ENCODE results near the gene HPSE2. TPM values are rescaled to one million over a fixed set of nuclear protein-coding genes. Genes with fewer than 3 reads are reported as not detected.

Gene HPSE2
- total and polyA plus RNA-seq, 8 donors: 0.58 to 15.8 (median 2.0) TPM

DNA sequence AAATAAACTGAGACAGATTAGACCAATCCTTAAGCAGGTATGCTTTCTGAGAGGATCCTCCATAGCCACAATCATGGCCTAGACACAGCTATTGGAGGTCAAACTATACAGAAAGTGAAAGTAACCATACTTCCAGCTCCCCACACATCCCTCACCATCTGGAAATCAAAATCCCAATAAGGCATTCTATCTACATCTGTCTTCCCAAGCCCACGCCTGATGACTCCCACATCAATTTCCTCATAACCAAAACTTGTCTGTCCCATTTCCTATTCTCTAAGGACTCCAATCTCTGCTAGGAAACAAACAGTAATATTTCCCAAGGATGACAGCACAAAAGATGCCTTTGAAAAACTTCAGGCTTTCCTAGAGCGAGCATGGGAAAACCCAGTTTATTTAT is 541.6 kb downstream of the HPSE2 start:
- Histone ChIP-seq H3K4me3 (no peak overlapping the region), H3K4me1 (no peaks in the 10 kb centered on the region), H3K36me3 (no peaks in the 10 kb centered on the region), H3K9me3 (no peaks in the 10 kb centered on the region), H3K27ac (peak overlapping the region in 1 of 5 donors; percentile 35), H3K27me3 (no peaks in the 10 kb centered on the region)
- intact Hi-C loops (cut with DNase I; ENCODE audit: low total_unique reads): no loop called here
- WGBS, 5 donors: 49 to 75% (median 71%) methylated on average over 2 of the region's 2 CpGs
- TF ChIP-seq POLR2AphosphoS5 (IDR thresholded peaks at IDR 0.05) (no peak), POLR2A (IDR thresholded peaks at IDR 0.05) (no peak), EP300 (IDR thresholded peaks at IDR 0.05) (no peak)
- TF ChIP-seq, protein P1, sequence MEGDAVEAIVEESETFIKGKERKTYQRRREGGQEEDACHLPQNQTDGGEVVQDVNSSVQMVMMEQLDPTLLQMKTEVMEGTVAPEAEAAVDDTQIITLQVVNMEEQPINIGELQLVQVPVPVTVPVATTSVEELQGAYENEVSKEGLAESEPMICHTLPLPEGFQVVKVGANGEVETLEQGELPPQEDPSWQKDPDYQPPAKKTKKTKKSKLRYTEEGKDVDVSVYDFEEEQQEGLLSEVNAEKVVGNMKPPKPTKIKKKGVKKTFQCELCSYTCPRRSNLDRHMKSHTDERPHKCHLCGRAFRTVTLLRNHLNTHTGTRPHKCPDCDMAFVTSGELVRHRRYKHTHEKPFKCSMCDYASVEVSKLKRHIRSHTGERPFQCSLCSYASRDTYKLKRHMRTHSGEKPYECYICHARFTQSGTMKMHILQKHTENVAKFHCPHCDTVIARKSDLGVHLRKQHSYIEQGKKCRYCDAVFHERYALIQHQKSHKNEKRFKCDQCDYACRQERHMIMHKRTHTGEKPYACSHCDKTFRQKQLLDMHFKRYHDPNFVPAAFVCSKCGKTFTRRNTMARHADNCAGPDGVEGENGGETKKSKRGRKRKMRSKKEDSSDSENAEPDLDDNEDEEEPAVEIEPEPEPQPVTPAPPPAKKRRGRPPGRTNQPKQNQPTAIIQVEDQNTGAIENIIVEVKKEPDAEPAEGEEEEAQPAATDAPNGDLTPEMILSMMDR (IDR thresholded peaks at IDR 0.05): no peak
- peak in 1 of 2 donors; percentile 30 for DNase-seq

DNA sequence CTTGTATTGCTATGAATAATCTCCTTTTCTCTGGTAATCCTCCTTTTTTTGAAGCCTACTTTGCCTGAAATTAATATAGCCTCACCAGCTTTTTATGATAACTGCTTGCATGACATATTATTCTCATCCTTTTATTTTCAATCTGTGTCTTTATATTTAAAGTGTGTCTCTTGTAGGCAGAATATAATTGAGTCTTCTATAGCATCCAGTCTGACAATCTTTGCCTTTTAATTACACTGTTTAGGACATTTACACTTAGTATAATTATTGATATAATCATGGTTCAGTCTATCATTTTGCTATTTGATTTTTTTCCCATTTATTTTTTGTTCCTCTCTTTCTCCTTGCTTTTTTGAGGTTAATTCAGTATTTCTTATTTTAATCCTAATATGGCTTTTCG is 548.0 kb downstream of the HPSE2 start:
- intact Hi-C loops (cut with DNase I; ENCODE audit: low total_unique reads): no loop called here
- WGBS, 5 donors: 0 to 98% (median 88%) methylated on average over 1 of the region's 1 CpG
- peaks cover 0 to 5% (median 0%) of the 10 kb centered on the region in 4 donors for H3K4me1 ChIP-seq
- H3K27ac ChIP-seq: no peak overlapping the region
- H3K36me3 ChIP-seq: no peaks in the 10 kb centered on the region
- no peaks in the 10 kb centered on the region for H3K27me3 ChIP-seq
- H3K9me3 ChIP-seq: peaks cover 0 to 13% (median 5%) of the 10 kb centered on the region in 4 donors
- DNase-seq: no peak
- H3K4me3 ChIP-seq: no peak overlapping the region
- TF ChIP-seq, protein P1 (IDR thresholded peaks at IDR 0.05): no peak
- TF ChIP-seq POLR2AphosphoS5 (IDR thresholded peaks at IDR 0.05): no peak
- no peak for TF ChIP-seq EP300 (IDR thresholded peaks at IDR 0.05)
- no peak for TF ChIP-seq POLR2A (IDR thresholded peaks at IDR 0.05)

DNA sequence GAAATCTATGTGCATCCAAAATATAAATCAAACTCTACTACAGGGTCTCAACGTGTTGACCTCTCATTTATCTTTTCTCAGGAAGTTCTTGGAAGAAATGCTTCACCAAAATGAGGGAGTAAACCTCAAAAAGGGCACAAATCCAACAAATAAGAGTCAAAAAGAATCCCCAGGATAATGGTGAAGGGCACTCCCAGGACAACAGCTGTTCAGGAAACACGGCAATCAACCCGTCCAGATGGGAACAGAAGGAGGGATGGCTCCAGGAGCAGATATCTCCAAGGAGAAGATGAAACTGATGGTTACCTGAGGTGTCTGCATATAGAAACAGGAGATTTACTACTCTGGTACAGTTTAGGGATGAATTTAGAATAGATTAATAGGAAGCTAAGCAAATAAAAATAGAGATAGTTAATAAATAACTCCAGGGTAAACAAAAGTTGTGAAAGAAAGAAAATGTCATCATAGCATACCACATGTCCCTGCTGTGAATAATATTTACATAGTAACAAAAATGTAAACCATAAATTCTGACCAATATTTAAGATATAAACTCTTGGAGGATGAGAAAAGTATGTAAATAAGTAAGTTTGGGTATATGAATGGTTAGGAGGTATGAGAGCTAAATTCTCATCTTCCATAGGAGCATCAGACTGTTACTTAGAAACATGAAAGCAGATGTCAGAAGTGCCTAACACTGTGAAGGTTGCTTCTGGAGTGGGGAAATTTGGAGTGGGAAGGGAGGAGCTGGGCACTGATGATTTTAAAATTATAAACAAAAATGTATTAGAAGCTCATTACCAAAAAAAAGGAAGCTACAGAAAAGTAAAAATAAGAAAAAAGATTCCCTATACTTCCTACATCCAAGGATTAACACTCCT is 551.4 kb downstream of the HPSE2 start:
- H3K27me3 ChIP-seq: no peaks in the 10 kb centered on the region
- H3K4me3 ChIP-seq: no peak overlapping the region
- no peak for DNase-seq
- peaks cover 0 to 5% (median 0%) of the 10 kb centered on the region in 4 donors for H3K4me1 ChIP-seq
- TF ChIP-seq POLR2A (IDR thresholded peaks at IDR 0.05) (no peak), EP300 (IDR thresholded peaks at IDR 0.05) (no peak), POLR2AphosphoS5 (IDR thresholded peaks at IDR 0.05) (no peak)
- TF ChIP-seq, protein P1 (IDR thresholded peaks at IDR 0.05): no peak
- peaks cover 0 to 13% (median 5%) of the 10 kb centered on the region in 4 donors for H3K9me3 ChIP-seq
- intact Hi-C loops (cut with DNase I; ENCODE audit: low total_unique reads): no loop called here
- H3K36me3 ChIP-seq: no peaks in the 10 kb centered on the region
- H3K27ac ChIP-seq: no peak overlapping the region
- 19 to 46% (median 26%) methylated on average over 3 of the region's 3 CpGs for WGBS, 5 donors

DNA sequence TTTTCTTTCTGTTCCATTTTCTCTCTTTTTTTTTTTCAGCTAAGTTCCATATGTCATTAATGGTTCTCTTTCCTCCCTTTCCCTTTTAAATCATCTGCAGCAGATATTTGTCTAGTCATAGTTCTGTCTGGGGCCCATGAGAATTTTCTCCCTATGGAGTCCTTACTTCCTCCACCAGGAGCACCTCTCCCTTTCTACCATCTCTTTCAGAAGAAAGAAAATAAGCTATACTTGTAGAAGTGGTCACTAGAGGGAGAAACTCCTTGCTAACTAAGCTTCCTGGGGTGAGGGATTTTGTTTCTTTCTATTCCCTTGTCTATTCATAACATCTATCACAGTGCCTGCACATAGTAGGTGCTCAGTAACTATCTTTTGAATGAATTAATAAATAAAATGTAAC is 558.8 kb downstream of the HPSE2 start:
- no peaks in the 10 kb centered on the region for H3K4me1 ChIP-seq
- intact Hi-C loops (cut with DNase I; ENCODE audit: low total_unique reads): no loop called here

More for the DNA sequence above, 558.8 kb downstream of the HPSE2 start:
- H3K4me3 ChIP-seq: no peak overlapping the region
- no peaks in the 10 kb centered on the region for H3K9me3 ChIP-seq
- no peaks in the 10 kb centered on the region for H3K27me3 ChIP-seq
- H3K27ac ChIP-seq: no peak overlapping the region
- H3K36me3 ChIP-seq: no peaks in the 10 kb centered on the region
- no peak for DNase-seq
- TF ChIP-seq POLR2AphosphoS5 (IDR thresholded peaks at IDR 0.05): no peak
- TF ChIP-seq, protein P1 (IDR thresholded peaks at IDR 0.05): no peak
- no peak for TF ChIP-seq EP300 (IDR thresholded peaks at IDR 0.05)
- no peak for TF ChIP-seq POLR2A (IDR thresholded peaks at IDR 0.05)
